ENCODE measurements around the gene CEP43.

Gene CEP43

DNA sequence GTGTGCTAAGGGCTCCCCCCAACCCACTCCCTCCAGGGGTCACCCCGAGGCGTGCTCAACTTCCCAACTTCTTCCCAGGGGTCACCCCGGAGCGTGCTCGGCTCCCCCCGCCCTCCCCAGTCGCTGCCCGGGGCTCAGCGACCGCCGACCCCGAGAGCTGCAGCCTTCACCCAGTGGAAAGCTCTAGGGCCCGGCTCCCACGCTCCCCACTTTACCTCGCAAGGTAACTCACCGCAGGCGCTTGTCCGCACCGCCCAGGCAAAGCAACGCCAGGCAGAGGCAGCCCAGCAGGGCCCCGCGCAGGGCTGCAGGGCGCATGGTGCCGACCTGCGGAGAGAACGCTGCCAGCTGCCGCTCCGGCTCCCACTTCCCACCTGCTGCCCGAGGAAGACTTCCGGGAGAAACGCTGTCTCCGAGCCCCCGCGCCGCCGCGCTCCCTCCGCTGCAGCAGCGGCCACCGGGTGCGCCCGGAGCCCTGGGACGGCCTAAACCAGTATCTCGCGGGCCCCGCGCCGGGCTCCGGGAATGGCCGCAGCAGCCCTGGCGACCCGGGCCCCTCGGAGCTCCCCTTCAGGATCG is 43.2 kb upstream of the CEP43 start:
- DNase-seq (ENCODE audit: insufficient read length) (no peak), FAIRE-seq (no peak)
- TF ChIP-seq POLR2AphosphoS5 (IDR thresholded peaks at IDR 0.05; ENCODE audit: low read depth, low read length) (no peak), POLR2A (IDR thresholded peaks at IDR 0.05; ENCODE audit: low read depth, low read length) (no peak), TAF1 (IDR thresholded peaks at IDR 0.05; ENCODE audit: borderline replicate concordance, low read depth, low read length) (no peak)

DNA sequence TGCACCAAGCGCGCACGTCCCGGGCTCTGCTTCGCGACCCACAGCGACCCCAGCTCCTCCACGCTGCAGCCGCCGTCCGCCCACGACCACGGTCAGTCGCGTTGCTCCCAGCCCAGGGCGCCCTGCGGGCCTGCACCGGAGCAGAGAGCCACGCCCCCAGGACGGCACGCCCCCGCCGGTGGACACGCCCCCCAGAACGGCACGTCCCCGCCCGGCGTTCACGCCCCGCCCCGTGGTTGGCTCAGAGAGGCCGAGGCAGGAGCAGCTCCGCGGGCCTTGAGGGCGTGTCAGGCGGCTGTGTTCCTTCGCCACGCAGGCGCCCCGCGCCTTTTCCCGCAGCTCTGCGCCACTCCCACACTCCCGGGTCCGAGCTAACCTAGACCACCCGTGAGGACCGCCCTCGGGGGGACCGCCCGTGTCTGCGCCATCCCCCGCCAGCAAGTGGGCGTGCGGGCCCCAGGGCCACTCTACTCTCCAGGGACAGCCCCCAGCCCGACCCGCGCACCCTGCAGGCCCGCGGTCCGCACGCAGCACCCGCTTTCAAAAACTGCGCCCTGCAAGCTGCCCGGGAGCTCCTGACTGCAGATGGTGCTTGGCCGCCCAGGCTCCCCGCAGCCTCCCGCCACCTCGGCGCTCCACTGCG is 42.6 kb upstream of the CEP43 start, which contains the start of gene RNASET2:
Gene RNASET2 (minus strand): TSS at position 107 of the 643 bp plus-strand sequence. CDS start 368 bp downstream, outside the sequence.
- peak; percentile 31; the same call in 1 of the 2 replicates for TF ChIP-seq TAF1 (IDR thresholded peaks at IDR 0.05; ENCODE audit: borderline replicate concordance, low read depth, low read length)
- TF ChIP-seq POLR2AphosphoS5 (IDR thresholded peaks at IDR 0.05; ENCODE audit: low read depth, low read length) = 0 out of 2 replicates have a peak, but pooled peaks have one; percentile 36
- peak; percentile 72; the same call in 1 of the 2 replicates for TF ChIP-seq POLR2A (IDR thresholded peaks at IDR 0.05; ENCODE audit: low read depth, low read length)
- FAIRE-seq = peak; percentile 99
- peak; percentile 70 for DNase-seq (ENCODE audit: insufficient read length)

DNA sequence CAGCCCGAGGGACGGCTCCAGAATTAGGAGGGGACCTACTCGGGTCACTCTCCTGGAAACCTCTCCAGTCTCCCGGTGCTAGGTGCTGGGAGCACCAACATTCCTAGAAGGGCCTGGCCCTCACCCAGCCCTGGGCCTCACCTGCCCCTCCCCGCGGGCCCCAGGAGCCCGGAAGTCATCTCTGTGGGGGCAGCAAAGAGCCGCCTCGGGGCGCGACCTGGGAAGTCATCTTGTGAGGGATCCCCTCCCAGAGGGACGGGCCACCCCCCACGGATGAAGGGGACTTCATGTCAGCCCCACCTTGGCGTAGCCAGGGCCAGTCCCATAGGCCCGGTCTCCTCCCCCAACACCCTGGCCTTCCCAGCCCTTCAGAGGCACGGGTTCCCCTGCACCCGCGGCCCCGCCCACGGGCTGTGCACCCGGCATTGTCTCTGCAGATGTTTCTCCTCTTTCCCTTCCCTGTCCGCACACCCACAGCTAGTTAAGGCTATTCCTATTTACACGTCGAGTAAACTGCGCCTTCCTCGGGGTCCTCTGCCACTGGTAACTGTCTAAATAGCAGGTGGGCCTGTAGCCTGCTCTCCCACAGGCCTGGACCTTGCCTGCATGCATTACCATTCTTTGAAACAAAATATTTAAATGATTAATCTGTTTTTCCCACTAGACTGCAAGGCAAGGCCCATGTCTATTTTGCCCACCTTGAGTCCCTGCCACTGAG is 42.0 kb upstream of the CEP43 start:
- TF ChIP-seq TAF1 (IDR thresholded peaks at IDR 0.05; ENCODE audit: borderline replicate concordance, low read depth, low read length) = no peak
- TF ChIP-seq POLR2AphosphoS5 (IDR thresholded peaks at IDR 0.05; ENCODE audit: low read depth, low read length) = no peak
- TF ChIP-seq POLR2A (IDR thresholded peaks at IDR 0.05; ENCODE audit: low read depth, low read length) = no peak
- DNase-seq (ENCODE audit: insufficient read length) (peak; percentile 36), FAIRE-seq (peak; percentile 90)

- TF ChIP-seq TAF1 (IDR thresholded peaks at IDR 0.05; ENCODE audit: borderline replicate concordance, low read depth, low read length) (no peak), POLR2AphosphoS5 (IDR thresholded peaks at IDR 0.05; ENCODE audit: low read depth, low read length) (no peak), POLR2A (IDR thresholded peaks at IDR 0.05; ENCODE audit: low read depth, low read length) (no peak; the same call in 1 of the 2 replicates)
- FAIRE-seq (peak; percentile 17), DNase-seq (ENCODE audit: insufficient read length) (no peak)
These were observed 41.5 kb upstream of the CEP43 start for GRCh38 chr6:166957805-166958076.

- DNase-seq (ENCODE audit: insufficient read length) (no peak), FAIRE-seq (peak; percentile 66)
- peak; percentile 60; the same call in 1 of the 2 replicates for TF ChIP-seq POLR2AphosphoS5 (IDR thresholded peaks at IDR 0.05; ENCODE audit: low read depth, low read length)
- peak; percentile 40; the same call in 1 of the 2 replicates for TF ChIP-seq POLR2A (IDR thresholded peaks at IDR 0.05; ENCODE audit: low read depth, low read length)
- no peak for TF ChIP-seq TAF1 (IDR thresholded peaks at IDR 0.05; ENCODE audit: borderline replicate concordance, low read depth, low read length)
These were observed 40.0 kb upstream of the CEP43 start for GRCh38 chr6:166958926-166959861.

DNA sequence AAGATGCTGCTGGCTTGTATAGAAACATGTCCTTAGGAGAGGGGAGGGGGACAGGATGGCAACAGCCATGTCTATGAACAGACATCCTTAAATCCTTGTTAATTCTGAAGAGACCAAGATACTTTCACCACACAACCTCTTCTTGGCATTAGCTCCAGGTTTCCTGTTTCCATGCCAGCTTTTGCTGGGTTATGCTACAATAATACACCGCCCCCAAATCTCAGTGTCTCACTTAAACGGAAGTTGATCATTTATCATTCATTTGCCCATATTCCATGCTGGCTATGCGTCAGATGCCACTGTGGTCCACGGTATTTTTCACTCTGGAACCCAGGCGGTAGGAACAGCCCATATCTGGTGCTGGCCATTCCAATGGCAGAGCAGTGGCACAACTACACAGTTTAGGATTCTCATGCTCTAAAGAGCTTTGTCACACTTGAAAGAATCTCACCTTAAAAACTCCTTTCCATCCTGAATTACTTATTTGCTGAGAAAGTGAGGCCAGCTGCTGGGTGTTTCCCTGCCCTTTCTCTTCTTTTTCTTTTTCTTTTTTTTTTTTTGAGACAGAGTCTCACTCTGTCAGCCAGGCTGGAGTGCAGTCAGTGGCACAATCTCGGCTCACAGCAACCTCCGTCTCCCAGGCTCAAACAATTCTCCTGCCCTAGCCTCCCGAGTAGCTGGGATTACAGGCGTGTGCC is 39.1 kb upstream of the CEP43 start:
- no peak for FAIRE-seq
- DNase-seq (ENCODE audit: insufficient read length) = no peak
- TF ChIP-seq POLR2A (IDR thresholded peaks at IDR 0.05; ENCODE audit: low read depth, low read length) = no peak
- no peak for TF ChIP-seq TAF1 (IDR thresholded peaks at IDR 0.05; ENCODE audit: borderline replicate concordance, low read depth, low read length)
- TF ChIP-seq POLR2AphosphoS5 (IDR thresholded peaks at IDR 0.05; ENCODE audit: low read depth, low read length) = no peak

DNA sequence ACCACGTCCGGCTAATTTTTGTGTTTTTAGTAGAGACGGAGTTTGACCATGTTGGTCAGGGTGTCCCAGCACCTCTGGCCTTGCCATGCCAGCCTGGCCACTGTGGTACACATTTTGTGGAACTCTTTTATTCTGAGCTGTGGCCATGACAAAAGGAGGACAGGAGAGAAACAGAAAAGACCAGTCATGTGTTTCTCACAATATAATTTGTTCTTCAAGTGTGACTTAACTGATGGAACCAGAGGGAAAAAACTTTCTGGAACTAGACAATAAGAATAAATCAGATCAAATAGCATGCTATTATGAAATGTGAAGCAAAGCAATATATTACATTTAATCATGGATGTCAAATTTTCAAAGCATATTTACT is 38.6 kb upstream of the CEP43 start:
- FAIRE-seq (no peak), DNase-seq (ENCODE audit: insufficient read length) (no peak)
- TF ChIP-seq POLR2A (IDR thresholded peaks at IDR 0.05; ENCODE audit: low read depth, low read length) = no peak
- no peak for TF ChIP-seq POLR2AphosphoS5 (IDR thresholded peaks at IDR 0.05; ENCODE audit: low read depth, low read length)
- TF ChIP-seq TAF1 (IDR thresholded peaks at IDR 0.05; ENCODE audit: borderline replicate concordance, low read depth, low read length) = no peak

DNA sequence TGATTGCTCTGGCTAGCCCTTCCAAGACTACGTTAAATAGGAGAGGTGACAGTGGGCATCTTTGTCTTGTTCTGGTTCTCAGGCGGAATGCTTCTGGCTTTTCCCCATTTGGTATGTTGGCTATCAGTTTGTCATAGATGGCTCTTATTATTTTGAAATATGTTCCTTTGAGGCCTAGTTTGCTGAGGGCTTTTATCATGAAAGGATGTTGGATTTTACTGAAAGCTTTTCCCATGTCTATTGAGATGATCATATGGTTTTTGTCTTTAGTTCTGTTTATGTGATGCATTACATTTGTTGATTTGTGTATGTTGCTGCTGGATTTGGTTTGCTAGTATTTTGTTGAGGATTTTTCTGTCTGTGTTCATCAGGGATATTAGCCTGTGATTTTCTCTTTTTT is 32.9 kb upstream of the CEP43 start:
- FAIRE-seq (no peak), DNase-seq (ENCODE audit: insufficient read length) (no peak)
- TF ChIP-seq POLR2AphosphoS5 (IDR thresholded peaks at IDR 0.05; ENCODE audit: low read depth, low read length) (no peak), POLR2A (IDR thresholded peaks at IDR 0.05; ENCODE audit: low read depth, low read length) (no peak), TAF1 (IDR thresholded peaks at IDR 0.05; ENCODE audit: borderline replicate concordance, low read depth, low read length) (no peak)

DNA sequence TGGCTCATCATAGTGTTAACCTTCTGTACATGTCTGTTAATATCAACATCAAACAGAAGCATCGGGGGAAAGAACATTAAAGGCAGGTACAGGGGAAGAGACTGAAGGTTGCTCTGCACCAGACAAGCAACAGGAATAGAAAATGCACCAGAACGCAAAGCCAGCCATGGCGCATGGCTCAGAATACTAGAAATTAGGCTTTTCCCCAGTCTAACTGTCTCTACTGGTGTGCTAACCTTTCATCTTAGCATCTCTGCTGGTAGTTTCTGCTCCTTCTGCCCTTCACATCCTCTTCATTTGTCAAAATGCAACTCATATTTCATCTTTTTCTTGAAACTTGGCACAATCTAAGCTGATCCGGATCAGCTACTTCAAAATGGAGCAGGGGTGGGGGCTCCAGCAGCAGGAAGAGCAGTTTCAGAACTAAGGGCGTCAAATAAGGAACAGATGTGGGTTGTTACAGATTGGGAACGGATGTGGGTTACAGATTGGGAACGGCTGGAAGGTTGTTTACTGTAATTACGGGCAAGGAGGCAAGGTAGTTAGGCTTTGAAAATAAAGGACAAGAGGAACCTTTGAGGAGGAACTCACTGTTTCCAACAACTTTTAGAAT is 29.7 kb upstream of the CEP43 start:
- no peak for FAIRE-seq
- no peak for TF ChIP-seq POLR2AphosphoS5 (IDR thresholded peaks at IDR 0.05; ENCODE audit: low read depth, low read length)
- TF ChIP-seq POLR2A (IDR thresholded peaks at IDR 0.05; ENCODE audit: low read depth, low read length) = no peak
- TF ChIP-seq TAF1 (IDR thresholded peaks at IDR 0.05; ENCODE audit: borderline replicate concordance, low read depth, low read length) = no peak
- no peak for DNase-seq (ENCODE audit: insufficient read length)

GRCh38 chr6:166970091-166970490 is 29.1 kb upstream of the CEP43 start:
- TF ChIP-seq TAF1 (IDR thresholded peaks at IDR 0.05; ENCODE audit: borderline replicate concordance, low read depth, low read length) (no peak), POLR2A (IDR thresholded peaks at IDR 0.05; ENCODE audit: low read depth, low read length) (no peak), POLR2AphosphoS5 (IDR thresholded peaks at IDR 0.05; ENCODE audit: low read depth, low read length) (no peak)
- FAIRE-seq (no peak), DNase-seq (ENCODE audit: insufficient read length) (no peak)

All from GM12892 (cell line).